ENCODE data around the gene PGM3. TPM values are rescaled to one million over a fixed set of nuclear protein-coding genes. Genes with fewer than 3 reads are reported as not detected.

Gene PGM3
- polyA plus RNA-seq, 1 of the 3 experiments (the other 2 are of a cell fraction): 24.2 TPM

- peaks cover 6% of the 10 kb centered on the region; the same call in 1 of the 2 replicates for H4K20me1 ChIP-seq (ENCODE audit: insufficient read depth)
- no peak overlapping the region for H3K9ac ChIP-seq
- H3K9me2 ChIP-seq: no peaks in the 10 kb centered on the region
- no peak overlapping the region for H3K4me2 ChIP-seq
- peaks cover 45% of the 10 kb centered on the region for H3K79me2 ChIP-seq (ENCODE audit: insufficient read depth)
- peaks cover 0 to 21% of the 10 kb centered on the region in 2 experiments; a peak in 2 of 4 replicates for H3K4me1 ChIP-seq (ENCODE audit: control insufficient read depth in 1 of 2, insufficient read depth in 2 of 2, low read depth in 1 of 2, low read length in 1 of 2)
- H3F3A ChIP-seq (replicated peaks; ENCODE audit: insufficient read depth): peaks cover 33% of the 10 kb centered on the region
- H3K27ac ChIP-seq (ENCODE audit: low read depth in 2 of 2, low read length in 1 of 2): peak overlapping the region in 1 of 2 experiments; percentile 90; a peak in 1 of 4 replicates
- H2AFZ ChIP-seq (ENCODE audit: low read depth): no peak overlapping the region
- H3K27me3 ChIP-seq (ENCODE audit: insufficient read depth): no peaks in the 10 kb centered on the region
- TF ChIP-seq JUND (IDR thresholded peaks at IDR 0.05): no peak
- no peak for TF ChIP-seq POLR2AphosphoS5 (IDR thresholded peaks at IDR 0.05; ENCODE audit: low read depth, low read length)
- H3K9me3 ChIP-seq: no peaks in the 10 kb centered on the region
- DNase-seq: no peak
- CTCF ChIA-PET: no interaction called here
- H3K4me3 ChIP-seq (ENCODE audit: low read depth in 2 of 2, low read length in 1 of 2): no peak overlapping the region
- POLR2A ChIA-PET: no interaction called here
- WGBS (ENCODE audit: low lambda C conversion rate): 81% methylated on average over 1 of the region's 1 CpG
- H3K36me3 ChIP-seq (replicated peaks in 1 of 2; ENCODE audit: control insufficient read depth in 1 of 2, insufficient read depth in 2 of 2, low read length in 1 of 2): peaks cover 83% of the 10 kb centered on the region in 2 experiments
Observed at GRCh38 chr6:83182114-83182513, 11.0 kb downstream of the PGM3 start.

GRCh38 chr6:83180426-83180950 is 12.6 kb downstream of the PGM3 start:
- Histone ChIP-seq H3K36me3 (replicated peaks in 1 of 2; ENCODE audit: control insufficient read depth in 1 of 2, insufficient read depth in 2 of 2, low read length in 1 of 2) (peaks cover 81 to 83% of the 10 kb centered on the region in 2 experiments), H2AFZ (ENCODE audit: low read depth) (no peak overlapping the region), H3K9ac (no peak overlapping the region), H3K4me3 (ENCODE audit: low read depth in 2 of 2, low read length in 1 of 2) (no peak overlapping the region), H3K4me1 (ENCODE audit: control insufficient read depth in 1 of 2, insufficient read depth in 2 of 2, low read depth in 1 of 2, low read length in 1 of 2) (peaks cover 2 to 21% of the 10 kb centered on the region in 2 experiments; a peak in 3 of 4 replicates), H3F3A (replicated peaks; ENCODE audit: insufficient read depth) (peaks cover 33% of the 10 kb centered on the region), H3K4me2 (no peak overlapping the region), H4K20me1 (ENCODE audit: insufficient read depth) (peaks cover 6% of the 10 kb centered on the region; the same call in 1 of the 2 replicates), H3K9me3 (no peaks in the 10 kb centered on the region), H3K27ac (ENCODE audit: low read depth in 2 of 2, low read length in 1 of 2) (no peak overlapping the region), H3K79me2 (ENCODE audit: insufficient read depth) (peaks cover 30% of the 10 kb centered on the region), H3K27me3 (ENCODE audit: insufficient read depth) (no peaks in the 10 kb centered on the region), H3K9me2 (no peaks in the 10 kb centered on the region)
- ChIA-PET CTCF (interaction anchor here (0.7 to 2.9 kb wide), 4 partner anchors 13 to 113 kb away, joined by 3 to 14 read pairs (median 3); partner anchors contain the start of gene DOP1A), POLR2A (no interaction called here)
- no peak for DNase-seq
- TF ChIP-seq FOXM1 (IDR thresholded peaks at IDR 0.05; ENCODE audit: low read depth) (no peak), SIN3A (IDR thresholded peaks at IDR 0.05; ENCODE audit: borderline replicate concordance, low read depth, low read length) (no peak), JUND (IDR thresholded peaks at IDR 0.05) (no peak), EZH2phosphoT487 (IDR thresholded peaks at IDR 0.05; ENCODE audit: borderline replicate concordance, low read depth) (no peak), NFIC (IDR thresholded peaks at IDR 0.05; ENCODE audit: borderline replicate concordance) (no peak), PBX3 (IDR thresholded peaks at IDR 0.05) (no peak), RXRA (IDR thresholded peaks at IDR 0.05; ENCODE audit: borderline replicate concordance, low read depth) (no peak), CHD2 (IDR thresholded peaks at IDR 0.05; ENCODE audit: low read length, partially characterized antibody) (no peak), TCF12 (IDR thresholded peaks at IDR 0.05) (no peak), FOSL2 (IDR thresholded peaks at IDR 0.05; ENCODE audit: borderline replicate concordance, low read depth) (no peak), MEF2A (IDR thresholded peaks at IDR 0.05; ENCODE audit: borderline replicate concordance, low read depth) (no peak), RAD21 (IDR thresholded peaks at IDR 0.05; ENCODE audit: low read length) (no peak), SMC3 (IDR thresholded peaks at IDR 0.05; ENCODE audit: low read depth, low read length) (no peak), REST (IDR thresholded peaks at IDR 0.05; ENCODE audit: low read depth, low read length) (no peak), GABPA (IDR thresholded peaks at IDR 0.05; ENCODE audit: low read depth) (no peak), IRF3 (IDR thresholded peaks at IDR 0.05; ENCODE audit: low read depth, low read length) (no peak), FOXJ3 (CRISPR knock-in tag; IDR thresholded peaks at IDR 0.05) (no peak), USF1 (IDR thresholded peaks at IDR 0.05; ENCODE audit: borderline replicate concordance, low read depth) (no peak), YY1 (IDR thresholded peaks at IDR 0.05; ENCODE audit: low read depth) (no peak), EP300 (IDR thresholded peaks at IDR 0.05; ENCODE audit: borderline replicate concordance in 1 of 2, low read depth in 1 of 2, low read length in 1 of 2) (no peak)
